GM13976 (cell line): ENCODE data around the gene TRPV6.

Experiments used
- DNase-seq: peaks from one replicate; pipeline ENCODE4 v3.0.0; 2012; ENCODE audit warnings: low spot score
- in situ Hi-C: fragments of 300-500 bp; cut with MboI; formaldehyde crosslinking; loops from one replicate; pipeline ENCODE4 v1.12.0; 2022; ENCODE audit warnings: low sequenced_read_pairs, mixed read lengths, inconsistent platforms; ENCODE audit not compliant: unreplicated experiment
- TF ChIP-seq, protein P1 (sequence below): IDR thresholded peaks from 2 replicates; pipeline ENCODE4 v1.5.1; 2012; ENCODE audit warnings: borderline replicate concordance, mild to moderate bottlenecking; ENCODE audit not compliant: insufficient read depth; ENCODE audit errors: extremely low read depth, missing control alignments, control extremely low read depth

The TRPV6 gene

GRCh38 chr7:142901426-142902259, 16.1 kb upstream of the TRPV6 start:
- TF ChIP-seq, protein P1, sequence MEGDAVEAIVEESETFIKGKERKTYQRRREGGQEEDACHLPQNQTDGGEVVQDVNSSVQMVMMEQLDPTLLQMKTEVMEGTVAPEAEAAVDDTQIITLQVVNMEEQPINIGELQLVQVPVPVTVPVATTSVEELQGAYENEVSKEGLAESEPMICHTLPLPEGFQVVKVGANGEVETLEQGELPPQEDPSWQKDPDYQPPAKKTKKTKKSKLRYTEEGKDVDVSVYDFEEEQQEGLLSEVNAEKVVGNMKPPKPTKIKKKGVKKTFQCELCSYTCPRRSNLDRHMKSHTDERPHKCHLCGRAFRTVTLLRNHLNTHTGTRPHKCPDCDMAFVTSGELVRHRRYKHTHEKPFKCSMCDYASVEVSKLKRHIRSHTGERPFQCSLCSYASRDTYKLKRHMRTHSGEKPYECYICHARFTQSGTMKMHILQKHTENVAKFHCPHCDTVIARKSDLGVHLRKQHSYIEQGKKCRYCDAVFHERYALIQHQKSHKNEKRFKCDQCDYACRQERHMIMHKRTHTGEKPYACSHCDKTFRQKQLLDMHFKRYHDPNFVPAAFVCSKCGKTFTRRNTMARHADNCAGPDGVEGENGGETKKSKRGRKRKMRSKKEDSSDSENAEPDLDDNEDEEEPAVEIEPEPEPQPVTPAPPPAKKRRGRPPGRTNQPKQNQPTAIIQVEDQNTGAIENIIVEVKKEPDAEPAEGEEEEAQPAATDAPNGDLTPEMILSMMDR: no peak
- in situ Hi-C loops: no loop called here
- DNase-seq: no peak

DNA sequence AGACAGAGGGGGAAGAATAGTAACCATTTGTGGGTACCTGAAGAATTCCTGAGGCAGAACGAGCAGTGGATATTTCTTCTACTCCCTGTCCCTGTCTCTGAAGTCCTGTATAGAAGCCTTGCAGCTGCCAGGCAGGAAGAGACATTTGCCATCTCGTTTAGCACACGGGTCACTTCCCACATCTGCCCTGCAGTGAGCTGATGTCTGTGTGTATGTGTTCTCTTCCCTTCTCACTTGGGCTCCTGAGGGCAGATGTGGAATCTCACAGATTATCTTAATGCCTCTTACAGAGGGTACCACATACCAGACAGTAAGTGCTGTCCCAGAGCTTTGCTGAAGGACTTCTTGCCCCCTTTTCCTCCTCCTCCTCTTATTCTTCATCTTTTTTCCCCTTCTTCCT, 14.1 kb upstream of the TRPV6 start:
- TF ChIP-seq, protein P1: no peak

DNA sequence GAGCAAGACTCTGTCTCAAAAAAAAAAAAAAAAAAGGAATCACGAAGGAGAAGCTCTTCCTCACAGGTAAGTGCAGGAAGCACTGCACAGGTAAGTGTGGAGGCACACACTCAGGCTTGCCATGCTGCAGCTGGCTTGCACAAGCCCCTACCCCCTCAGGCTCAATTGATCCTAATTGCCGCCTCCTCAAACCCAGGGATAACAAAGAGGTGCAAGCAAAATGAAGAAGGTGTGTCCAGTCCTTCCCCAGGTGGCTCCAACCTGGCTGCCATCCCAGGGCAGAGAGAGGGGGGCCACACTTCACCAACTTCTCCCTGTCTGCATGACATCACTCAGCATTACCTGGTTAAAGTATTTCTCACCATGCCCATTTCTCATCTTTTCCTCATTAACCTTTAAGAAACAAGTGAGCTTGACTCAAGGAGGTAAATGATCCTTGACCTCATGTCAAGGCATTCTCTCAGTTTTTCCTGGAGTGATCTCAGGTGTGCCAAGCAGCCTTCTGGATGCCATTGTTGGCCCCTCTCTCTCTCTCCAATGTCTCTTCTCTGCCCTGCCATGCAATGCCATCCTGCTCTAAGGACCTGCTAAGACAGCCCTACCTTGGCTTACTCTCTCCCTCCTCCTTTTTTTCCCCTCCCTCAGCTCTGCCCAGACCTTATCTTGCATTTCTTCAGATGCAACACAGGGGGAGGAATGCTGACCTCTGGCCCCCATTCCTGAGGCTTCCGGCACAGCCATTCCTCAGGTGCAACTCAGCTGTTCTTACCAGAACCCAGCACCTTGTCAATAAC, 13.0 kb upstream of the TRPV6 start:
- in situ Hi-C loops: no loop called here
- DNase-seq: no peak

More for the DNA sequence above, 14.1 kb upstream of the TRPV6 start:
- DNase-seq: no peak
- in situ Hi-C loops: no loop called here

GRCh38 chr7:142897691-142898090, 12.1 kb upstream of the TRPV6 start:
- DNase-seq: no peak
- in situ Hi-C loops: no loop called here

More for the DNA sequence above, 13.0 kb upstream of the TRPV6 start:
- TF ChIP-seq, protein P1: no peak

GRCh38 chr7:142896741-142897379, 11.3 kb upstream of the TRPV6 start:
- in situ Hi-C loops: no loop called here

More at GRCh38 chr7:142897691-142898090, 12.1 kb upstream of the TRPV6 start:
- TF ChIP-seq, protein P1: no peak

GRCh38 chr7:142896151-142896550, 10.6 kb upstream of the TRPV6 start:
- in situ Hi-C loops: no loop called here
- no peak for DNase-seq
- TF ChIP-seq, protein P1: no peak

More at GRCh38 chr7:142896741-142897379, 11.3 kb upstream of the TRPV6 start:
- TF ChIP-seq, protein P1: no peak
- no peak for DNase-seq
